DND-41 (cell line): Measurements from ENCODE around the gene CCDC192.

ENCODE experiments used
- EZH2 ChIP-seq: IDR thresholded peaks from 3 replicates; pipeline ENCODE4 v1.6.1; 2012; ENCODE audit warnings: borderline replicate concordance, low read depth, mild to moderate bottlenecking, moderate library complexity, low read length, inconsistent platforms; ENCODE audit not compliant: severe bottlenecking
- TF ChIP-seq, protein P1 (sequence below): IDR thresholded peaks from 2 replicates; pipeline ENCODE4 v1.5.1; 2012; ENCODE audit warnings: borderline replicate concordance, low read length, moderate library complexity, mild to moderate bottlenecking; ENCODE audit not compliant: poor library complexity, severe bottlenecking; ENCODE audit errors: extremely low read depth

DNA sequence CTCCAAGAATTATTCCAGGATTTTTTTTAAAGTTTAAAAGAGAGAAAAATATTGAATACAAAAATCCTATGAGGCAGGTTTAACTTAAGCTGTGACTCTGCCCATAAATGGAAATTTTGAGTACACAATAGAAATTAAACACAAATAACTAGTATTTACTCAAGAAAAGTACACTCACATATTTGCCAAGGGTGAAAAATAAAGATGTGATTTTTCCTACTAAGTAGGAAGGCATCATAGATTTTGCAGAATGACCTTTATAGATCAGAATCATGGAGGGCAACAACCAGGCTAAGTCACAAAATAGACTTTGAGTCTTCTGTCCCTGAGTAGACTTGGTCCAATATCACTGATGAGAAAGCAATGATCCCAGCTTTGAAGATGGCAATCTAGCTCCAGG lies 277.7 kb downstream of the CCDC192 start:
- TF ChIP-seq, protein P1, sequence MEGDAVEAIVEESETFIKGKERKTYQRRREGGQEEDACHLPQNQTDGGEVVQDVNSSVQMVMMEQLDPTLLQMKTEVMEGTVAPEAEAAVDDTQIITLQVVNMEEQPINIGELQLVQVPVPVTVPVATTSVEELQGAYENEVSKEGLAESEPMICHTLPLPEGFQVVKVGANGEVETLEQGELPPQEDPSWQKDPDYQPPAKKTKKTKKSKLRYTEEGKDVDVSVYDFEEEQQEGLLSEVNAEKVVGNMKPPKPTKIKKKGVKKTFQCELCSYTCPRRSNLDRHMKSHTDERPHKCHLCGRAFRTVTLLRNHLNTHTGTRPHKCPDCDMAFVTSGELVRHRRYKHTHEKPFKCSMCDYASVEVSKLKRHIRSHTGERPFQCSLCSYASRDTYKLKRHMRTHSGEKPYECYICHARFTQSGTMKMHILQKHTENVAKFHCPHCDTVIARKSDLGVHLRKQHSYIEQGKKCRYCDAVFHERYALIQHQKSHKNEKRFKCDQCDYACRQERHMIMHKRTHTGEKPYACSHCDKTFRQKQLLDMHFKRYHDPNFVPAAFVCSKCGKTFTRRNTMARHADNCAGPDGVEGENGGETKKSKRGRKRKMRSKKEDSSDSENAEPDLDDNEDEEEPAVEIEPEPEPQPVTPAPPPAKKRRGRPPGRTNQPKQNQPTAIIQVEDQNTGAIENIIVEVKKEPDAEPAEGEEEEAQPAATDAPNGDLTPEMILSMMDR: no peak
- TF ChIP-seq EZH2: no peak
